Neural cell (in vitro differentiated cells): ENCODE measurements around the gene PPL.

Experiments used
- CTCF ChIP-seq: fragments of 450-650 bp; IDR thresholded peaks from 2 replicates; pipeline ENCODE4 v1.5.1; 2014; ENCODE audit warnings: antibody characterized with exemption, mild to moderate bottlenecking, moderate library complexity; ENCODE audit not compliant: poor library complexity, severe bottlenecking
- EP300 ChIP-seq: fragments of 450-650 bp; conservative IDR thresholded peaks from 2 replicates; pipeline ENCODE4 v1.6.1; 2014; ENCODE audit warnings: antibody characterized with exemption, mild to moderate bottlenecking, moderate library complexity; ENCODE audit not compliant: poor library complexity, severe bottlenecking

GRCh38 chr16:4923853-4924252 is 13.1 kb downstream of the PPL start:
- no peak for TF ChIP-seq CTCF
- peak; percentile 50 for TF ChIP-seq EP300
